CD4-positive, alpha-beta T cell treated with Interleukin-15 for 1 hour (primary cell): ENCODE data around the gene SOAT2.
"Not testable (repeated sequence)": the region's sequence is repeated elsewhere in the genome, so short reads cannot be mapped to it uniquely, and the experiment has no call there.

Experiments
- DNase-seq: peaks from one replicate; pipeline ENCODE4 v3.0.0-alpha.2; 2020

The SOAT2 gene

DNA sequence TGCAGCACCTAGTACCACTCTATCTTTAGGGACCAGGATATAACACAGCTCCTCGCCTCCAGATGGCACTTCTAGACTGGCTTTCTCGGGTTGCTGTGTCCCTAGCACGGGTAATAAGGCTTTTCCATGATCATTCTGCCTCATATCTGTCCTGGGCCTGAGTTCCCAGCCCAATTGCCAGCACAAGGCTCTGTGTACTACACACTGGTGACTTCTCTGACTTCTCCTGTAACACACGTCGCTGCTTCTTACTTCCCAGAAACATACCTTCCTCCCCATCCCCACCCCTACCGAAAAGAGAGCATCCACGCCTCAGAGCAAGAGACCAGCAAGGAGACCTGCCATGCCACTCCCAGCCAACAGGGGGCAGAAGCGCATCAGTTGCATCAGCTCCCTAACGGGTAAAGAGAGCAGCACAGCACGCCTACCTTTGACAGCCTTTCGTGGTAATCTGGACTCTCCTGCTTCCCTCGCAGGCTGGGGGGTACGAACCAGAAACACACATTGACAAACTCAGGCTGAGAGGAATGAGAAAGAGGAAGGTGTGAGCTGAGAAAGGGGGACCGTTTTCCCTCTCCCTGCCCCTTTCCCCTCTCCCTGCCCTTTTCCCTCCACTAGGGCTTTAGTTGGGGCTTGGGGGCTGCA is 56.0 kb downstream of the SOAT2 start:
- DNase-seq: peak; percentile 85

DNA sequence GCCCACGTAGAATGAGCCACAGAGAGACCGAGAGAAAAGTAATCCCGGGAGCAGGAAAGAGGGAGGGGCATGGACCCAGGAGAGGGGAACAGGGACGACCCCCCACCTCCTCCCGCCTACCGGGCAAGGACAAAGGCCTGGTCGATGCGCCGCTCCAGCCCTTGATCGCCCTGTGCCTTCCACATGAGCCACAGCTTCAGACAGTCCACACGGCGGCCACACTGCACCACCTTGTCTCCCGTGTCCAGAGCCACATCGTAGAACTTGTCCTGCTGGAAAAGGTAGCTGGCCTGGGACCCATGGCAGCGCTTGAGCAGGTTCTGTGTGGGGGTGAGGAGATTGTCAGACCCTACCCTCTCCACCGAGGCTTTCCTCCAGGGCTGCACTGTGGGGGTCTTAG is 56.7 kb downstream of the SOAT2 start:
- DNase-seq: no peak

GRCh38 chr12:53160673-53161072 is 57.4 kb downstream of the SOAT2 start:
- no peak for DNase-seq

DNA sequence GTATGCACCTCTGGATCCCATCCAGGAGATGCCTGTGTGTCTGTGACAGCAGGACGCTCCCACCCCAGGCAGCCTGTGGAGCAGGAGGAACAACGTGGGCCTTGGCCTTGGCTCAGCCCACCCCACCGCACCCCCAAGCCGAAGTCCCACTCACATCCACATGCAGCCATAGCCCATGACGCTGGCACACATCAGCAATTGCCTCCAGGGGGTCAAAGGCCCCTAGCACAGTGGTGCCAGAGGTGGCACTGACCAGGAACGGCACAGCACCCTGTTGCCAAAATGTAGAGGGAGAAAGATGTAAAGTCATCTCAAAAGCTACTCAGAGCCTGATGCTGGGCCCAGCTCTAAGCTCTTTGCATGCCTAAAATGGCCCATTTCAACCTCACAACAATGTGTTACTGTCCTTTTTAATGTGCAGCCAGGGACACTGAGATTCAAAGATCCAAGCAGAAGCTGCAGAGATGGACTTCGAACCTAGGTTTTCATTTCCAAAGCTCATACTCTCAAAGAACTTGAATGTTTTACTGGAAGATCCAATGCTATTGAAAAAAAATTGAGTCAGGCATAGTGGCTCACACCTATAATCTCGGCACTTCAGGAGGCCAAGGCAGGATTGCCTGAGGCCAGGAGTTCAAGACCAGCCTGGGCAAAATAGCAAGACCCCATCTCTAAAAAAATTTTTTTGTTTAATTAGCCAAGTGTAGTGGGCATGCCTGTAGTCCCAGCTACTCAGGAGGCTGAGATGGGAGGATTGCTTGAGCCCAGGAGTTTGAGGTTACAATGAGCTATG is 58.0 kb downstream of the SOAT2 start:
- no peak for DNase-seq

DNA sequence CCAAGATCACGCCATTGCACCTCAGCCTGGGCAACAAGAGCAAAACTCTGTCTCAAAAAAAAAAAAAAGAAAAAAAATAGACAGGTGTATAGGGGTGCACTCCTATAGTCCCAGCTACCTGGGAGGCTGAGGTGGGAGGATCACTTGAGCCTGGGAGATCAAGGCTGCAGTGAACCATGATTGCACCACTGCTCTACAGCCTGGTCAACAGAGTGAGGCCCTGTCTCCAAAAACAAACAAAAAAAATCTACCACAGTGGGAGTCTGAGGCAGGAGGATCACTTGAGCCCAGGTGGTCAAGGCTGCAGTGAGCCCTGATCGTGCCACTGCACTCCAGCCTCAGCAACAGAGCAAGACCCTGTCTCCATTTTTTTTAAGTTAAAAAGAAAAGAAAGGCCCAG is 59.7 kb downstream of the SOAT2 start:
- DNase-seq: not testable (repeated sequence)

GRCh38 chr12:53166837-53167236 is 63.6 kb downstream of the SOAT2 start:
- DNase-seq: no peak

DNA sequence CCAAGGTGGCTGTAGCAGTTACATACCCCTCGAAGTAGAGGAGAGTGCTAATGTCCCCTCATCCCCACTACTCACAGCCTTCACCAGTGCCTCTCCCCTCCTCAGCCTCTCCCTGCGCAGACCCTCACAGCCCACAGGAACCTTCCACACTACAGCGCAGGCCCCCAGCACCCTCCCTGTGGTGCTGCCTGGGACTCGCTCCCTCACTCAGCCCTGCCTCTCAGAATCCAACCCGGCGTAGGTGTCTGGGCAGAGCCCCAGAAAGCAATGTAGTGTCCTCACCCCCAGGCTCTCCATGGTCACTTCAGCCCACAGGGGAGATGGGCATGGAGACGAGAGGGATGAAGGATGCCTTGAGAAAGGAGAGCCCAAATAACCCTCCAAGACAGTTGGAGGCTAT is 66.4 kb downstream of the SOAT2 start:
- no peak for DNase-seq

DNA sequence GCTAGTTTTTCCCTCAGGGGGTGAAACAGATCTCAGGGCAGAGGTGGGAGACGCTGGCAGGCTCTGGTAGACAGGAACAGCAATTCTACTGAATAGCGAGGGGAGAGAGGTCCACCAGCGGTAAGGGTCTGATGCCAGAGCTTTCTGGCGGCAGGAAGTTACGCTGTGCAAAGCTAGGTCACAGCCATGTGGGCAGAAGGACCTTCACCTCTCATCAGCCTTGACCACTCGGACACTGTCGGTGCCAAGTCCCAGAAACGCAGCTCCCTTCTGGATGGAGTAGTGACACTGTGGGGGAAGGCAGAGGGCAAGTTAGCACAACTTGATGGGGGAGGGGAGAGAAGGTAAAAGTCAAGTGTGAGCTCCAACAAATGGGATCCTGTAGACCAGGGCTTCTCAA is 66.9 kb downstream of the SOAT2 start:
- no peak for DNase-seq

GRCh38 chr12:53170876-53171724 is 67.8 kb downstream of the SOAT2 start:
- no peak for DNase-seq

GRCh38 chr12:53171725-53172329 is 68.5 kb downstream of the SOAT2 start:
- no peak for DNase-seq

DNA sequence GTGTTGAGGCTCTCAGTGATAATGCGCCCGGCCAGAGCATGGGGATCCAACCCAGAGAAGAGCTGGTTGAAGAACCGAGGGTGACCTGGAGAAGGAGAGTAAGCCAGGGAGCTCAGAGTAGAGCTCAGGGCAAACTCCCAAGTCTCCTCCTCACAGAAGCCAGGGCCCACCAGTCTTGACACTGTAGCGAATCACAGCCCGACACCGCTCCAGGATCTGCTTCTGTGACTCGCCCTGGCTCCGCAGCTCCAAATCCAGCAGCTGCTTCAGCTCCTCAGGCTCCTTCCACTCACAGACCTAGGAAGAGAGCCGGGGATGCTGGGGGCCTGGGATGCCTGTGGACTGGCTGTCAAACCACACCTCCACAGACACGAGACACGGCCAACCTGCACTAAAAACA is 69.1 kb downstream of the SOAT2 start:
- no peak for DNase-seq

- DNase-seq: no peak
Measured at GRCh38 chr12:53173085-53173715, 69.9 kb downstream of the SOAT2 start.
